GM12878 (cell line): ENCODE data around the gene RSRC1.

Source experiments
- CBX5 ChIP-seq: sonication (generic); IDR thresholded peaks from 2 replicates; pipeline ENCODE4 v1.6.1; 2016; ENCODE audit warnings: low read depth, moderate library complexity, mild to moderate bottlenecking, inconsistent platforms
- CEBPB ChIP-seq, 2 experiments: fragments of 150-350 bp in 1 of 2; IDR thresholded peaks; 2 replicates each; pipeline ENCODE4 v1.6.1; 2012 to 2014; ENCODE audit warnings: low read depth in 2 of 2, low read length in 2 of 2, borderline replicate concordance in 1 of 2, inconsistent platforms in 1 of 2
- CTCF ChIP-seq, 3 experiments: IDR thresholded peaks in 2 of 3; conservative IDR thresholded peaks in 1 of 3; 2 replicates each; pipeline ENCODE4 v1.5.1; 2011; ENCODE audit warnings: low read depth in 3 of 3, low read length in 3 of 3, mild to moderate bottlenecking in 3 of 3, control low read depth in 2 of 3, moderate library complexity in 2 of 3, inconsistent platforms in 1 of 3, mixed read lengths in 1 of 3; ENCODE audit not compliant: control insufficient read depth in 2 of 3, insufficient read depth in 1 of 3; ENCODE audit errors: extremely low read depth in 1 of 3
- MXI1 ChIP-seq: fragments of 150-350 bp; IDR thresholded peaks from 2 replicates; pipeline ENCODE4 v1.6.1; 2011; ENCODE audit warnings: low read depth, mild to moderate bottlenecking, inconsistent platforms, low read length, improper control_type of control experiment
- POLR2AphosphoS5 ChIP-seq: IDR thresholded peaks from 2 replicates; pipeline ENCODE4 v1.6.1; 2011; ENCODE audit warnings: mild to moderate bottlenecking, low read length, inconsistent platforms
- RAD21 ChIP-seq: IDR thresholded peaks from 2 replicates; pipeline ENCODE4 v1.6.1; 2011; ENCODE audit warnings: mild to moderate bottlenecking, low read depth, low read length, moderate library complexity; ENCODE audit not compliant: insufficient read depth
- REST ChIP-seq: IDR thresholded peaks from 2 replicates; pipeline ENCODE4 v1.6.1; 2012; ENCODE audit warnings: mild to moderate bottlenecking, low read depth, low read length
- SMAD1 ChIP-seq: fragments of 450-650 bp; IDR thresholded peaks from 2 replicates; pipeline ENCODE4 v1.6.1; 2018; ENCODE audit warnings: mild to moderate bottlenecking, low read depth; ENCODE audit not compliant: partially characterized antibody
- SMARCA5 ChIP-seq: fragments of 450-650 bp; IDR thresholded peaks from 2 replicates; pipeline ENCODE4 v1.6.1; 2017; ENCODE audit warnings: mild to moderate bottlenecking
- SP1 ChIP-seq: IDR thresholded peaks from one replicate; pipeline ENCODE4 v1.6.1; 2011; ENCODE audit warnings: low read depth, low read length
- TAF1 ChIP-seq: IDR thresholded peaks from 2 replicates; pipeline ENCODE4 v1.6.1; 2011; ENCODE audit warnings: mild to moderate bottlenecking, low read depth, low read length, borderline replicate concordance
- TF ChIP-seq, protein P1 (sequence below): fragments of 450-650 bp; IDR thresholded peaks from 2 replicates; pipeline ENCODE4 v1.6.1; 2017; ENCODE audit warnings: low read depth, mild to moderate bottlenecking, moderate library complexity
- TF ChIP-seq, protein P2 (sequence below): IDR thresholded peaks from 2 replicates; pipeline ENCODE4 v1.6.1; 2011; ENCODE audit warnings: low read depth, low read length, improper control_type of control experiment, borderline replicate concordance

GRCh38 chr3:158333736-158334135 lies 223.8 kb downstream of the RSRC1 start:
- TF ChIP-seq SMAD1 (no peak), CTCF (IDR thresholded peaks at IDR 0.05 in 2 of 3, conservative IDR thresholded peaks at IDR 0.05 in 1 of 3; ENCODE audit: control insufficient read depth in 2 of 3, extremely low read depth in 1 of 3, insufficient read depth in 1 of 3, low read depth in 3 of 3, low read length in 3 of 3) (no peak), REST (no peak), CEBPB (IDR thresholded peaks at IDR 0.05; ENCODE audit: borderline replicate concordance in 1 of 2, low read depth in 2 of 2, low read length in 2 of 2) (no peak), MXI1 (no peak), CBX5 (no peak), SMARCA5 (no peak), RAD21 (no peak), TAF1 (no peak), SP1 (no peak), POLR2AphosphoS5 (no peak)
- TF ChIP-seq, protein P1, sequence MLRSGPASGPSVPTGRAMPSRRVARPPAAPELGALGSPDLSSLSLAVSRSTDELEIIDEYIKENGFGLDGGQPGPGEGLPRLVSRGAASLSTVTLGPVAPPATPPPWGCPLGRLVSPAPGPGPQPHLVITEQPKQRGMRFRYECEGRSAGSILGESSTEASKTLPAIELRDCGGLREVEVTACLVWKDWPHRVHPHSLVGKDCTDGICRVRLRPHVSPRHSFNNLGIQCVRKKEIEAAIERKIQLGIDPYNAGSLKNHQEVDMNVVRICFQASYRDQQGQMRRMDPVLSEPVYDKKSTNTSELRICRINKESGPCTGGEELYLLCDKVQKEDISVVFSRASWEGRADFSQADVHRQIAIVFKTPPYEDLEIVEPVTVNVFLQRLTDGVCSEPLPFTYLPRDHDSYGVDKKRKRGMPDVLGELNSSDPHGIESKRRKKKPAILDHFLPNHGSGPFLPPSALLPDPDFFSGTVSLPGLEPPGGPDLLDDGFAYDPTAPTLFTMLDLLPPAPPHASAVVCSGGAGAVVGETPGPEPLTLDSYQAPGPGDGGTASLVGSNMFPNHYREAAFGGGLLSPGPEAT = no peak
- TF ChIP-seq, protein P2, sequence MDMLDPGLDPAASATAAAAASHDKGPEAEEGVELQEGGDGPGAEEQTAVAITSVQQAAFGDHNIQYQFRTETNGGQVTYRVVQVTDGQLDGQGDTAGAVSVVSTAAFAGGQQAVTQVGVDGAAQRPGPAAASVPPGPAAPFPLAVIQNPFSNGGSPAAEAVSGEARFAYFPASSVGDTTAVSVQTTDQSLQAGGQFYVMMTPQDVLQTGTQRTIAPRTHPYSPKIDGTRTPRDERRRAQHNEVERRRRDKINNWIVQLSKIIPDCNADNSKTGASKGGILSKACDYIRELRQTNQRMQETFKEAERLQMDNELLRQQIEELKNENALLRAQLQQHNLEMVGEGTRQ = no peak
